GM21529 (cell line): ENCODE measurements around the gene UQCRHL.
A peak's percentile ranks its signal among the peaks of the same experiment; 100 is the strongest.
"Not testable (repeated sequence)": the region's sequence is repeated elsewhere in the genome, so short reads cannot be mapped to it uniquely, and the experiment has no call there.

Experiments
- ATAC-seq: cut with Tn5 transposase; IDR thresholded peaks from one replicate; pipeline ENCODE4 v1.9.1; 2021; ENCODE audit not compliant: unreplicated experiment

Gene UQCRHL

GRCh38 chr1:15807549-15807948 lies at the start of gene UQCRHL:
UQCRHL (minus strand) TSS chr1:15807649; CDS start chr1:15807649, 0 bp downstream.
- ATAC-seq: not testable (repeated sequence)

- ATAC-seq: no peak
Observed at GRCh38 chr1:15856888-15857287, 49.4 kb upstream of the UQCRHL start.

- no peak for ATAC-seq
Observed at GRCh38 chr1:15852828-15853302, 45.4 kb upstream of the UQCRHL start.

GRCh38 chr1:15852036-15852827 lies 44.8 kb upstream of the UQCRHL start:
- ATAC-seq: peak; percentile 30

- no peak for ATAC-seq
Observed at GRCh38 chr1:15851210-15852035, 44.0 kb upstream of the UQCRHL start.

DNA sequence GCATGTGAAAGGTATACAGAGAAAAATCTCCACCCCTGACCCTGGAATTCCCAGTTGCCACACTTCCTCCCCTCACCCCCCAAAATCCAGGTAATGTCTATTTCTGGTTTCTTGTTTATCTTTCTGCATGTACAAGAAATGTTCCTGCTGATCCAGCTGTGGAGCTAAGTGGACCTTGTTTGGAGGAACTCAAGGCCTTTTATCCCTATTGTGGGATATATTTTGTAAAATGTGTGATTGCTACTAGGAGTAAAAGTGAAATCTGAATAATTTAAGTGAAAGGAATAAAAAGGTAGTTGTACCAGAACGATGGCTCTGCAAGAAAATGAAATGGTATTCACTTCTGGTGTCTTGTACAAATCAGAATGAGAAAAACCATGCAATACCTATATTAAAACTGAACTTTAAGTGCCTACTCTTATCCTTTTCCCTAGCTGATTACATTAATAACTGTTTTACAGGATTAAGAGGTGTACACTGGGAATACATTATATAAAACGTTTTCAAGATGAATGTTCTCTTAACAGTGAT lies 43.1 kb upstream of the UQCRHL start:
- no peak for ATAC-seq

DNA sequence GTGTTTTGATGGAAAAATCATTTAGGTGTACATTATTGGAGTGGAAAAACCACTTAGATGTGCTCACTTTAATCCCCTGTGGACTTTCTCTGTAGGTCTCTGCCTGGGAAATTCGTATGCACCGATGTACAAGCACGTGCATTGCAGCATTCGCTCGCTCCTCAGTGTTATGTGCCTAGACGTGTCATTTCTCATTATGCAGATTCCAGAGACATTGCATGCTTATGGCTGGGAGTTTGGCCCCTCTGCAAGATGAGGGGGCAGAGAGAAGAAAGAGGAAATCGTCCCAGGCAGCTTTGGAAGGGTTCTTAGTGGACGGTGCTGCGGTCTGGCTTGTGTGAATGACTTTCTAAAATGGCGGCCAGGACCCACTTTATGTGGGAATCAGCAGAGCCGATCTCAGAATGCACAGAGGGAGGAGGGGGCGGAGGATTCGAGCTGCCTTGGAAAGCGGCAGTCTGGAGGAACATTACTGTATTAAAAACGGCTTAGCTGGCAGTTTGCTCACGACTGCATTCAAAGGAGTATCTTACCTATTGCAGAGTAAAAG lies 42.4 kb upstream of the UQCRHL start:
- ATAC-seq: no peak

DNA sequence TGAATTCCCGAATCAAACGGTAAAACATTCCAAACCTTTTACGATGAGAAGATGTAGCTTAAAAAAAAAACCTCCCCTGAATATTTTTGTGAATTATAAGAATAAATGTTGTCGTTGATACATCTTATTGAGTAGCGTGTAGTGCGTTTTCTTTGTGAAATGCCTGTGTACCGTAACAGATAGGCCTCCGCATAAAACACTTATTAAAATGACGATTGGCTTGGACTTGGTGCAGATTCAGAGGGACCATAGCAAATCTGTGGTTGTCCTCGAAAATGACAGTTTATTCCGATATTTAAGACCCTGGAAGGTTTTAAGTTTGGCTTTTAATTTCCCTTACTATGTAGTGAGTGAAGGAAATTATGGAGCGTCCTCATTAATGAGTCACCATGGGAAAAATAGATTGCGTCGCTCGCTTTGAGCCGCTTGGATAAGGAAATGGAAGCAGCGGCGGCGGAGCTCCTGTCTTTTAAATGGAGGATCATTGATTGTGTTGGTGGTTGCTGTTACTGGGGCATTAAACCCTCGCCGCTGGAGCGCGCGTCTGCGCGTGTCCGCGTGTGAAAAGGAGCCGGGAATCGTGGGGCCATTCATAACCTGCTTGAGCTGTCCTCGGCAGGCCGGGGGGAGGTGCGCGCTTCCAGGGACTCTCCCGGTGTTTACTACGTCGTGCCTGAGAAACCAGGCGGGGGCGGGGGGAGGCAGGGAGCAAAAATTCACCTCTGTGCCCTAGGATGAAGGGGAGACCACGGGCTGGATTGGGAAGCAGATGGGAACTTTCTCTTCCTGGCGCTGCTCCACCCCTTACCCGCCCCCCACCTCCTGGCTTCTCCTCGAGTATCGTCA lies 41.7 kb upstream of the UQCRHL start:
- no peak for ATAC-seq

GRCh38 chr1:15848143-15848928 lies 40.9 kb upstream of the UQCRHL start:
- ATAC-seq: peak; percentile 16

DNA sequence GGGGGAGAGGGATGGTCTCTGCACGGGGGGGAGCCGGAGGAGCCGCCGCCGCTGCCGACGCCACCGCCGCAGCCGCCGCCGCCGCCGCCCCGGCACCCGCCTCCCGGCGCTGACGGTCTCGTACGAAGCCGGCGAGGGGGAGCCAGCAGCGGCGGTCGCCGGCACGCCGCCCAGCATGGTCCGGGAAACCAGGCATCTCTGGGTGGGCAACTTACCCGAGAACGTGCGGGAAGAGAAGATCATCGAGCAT lies 40.4 kb upstream of the UQCRHL start:
- no peak for ATAC-seq

GRCh38 chr1:15847100-15847892 lies 39.8 kb upstream of the UQCRHL start, which contains the start of gene SPEN:
SPEN (plus strand) TSS chr1:15847707; CDS start chr1:15848068, 361 bp downstream.
- peak; percentile 52 for ATAC-seq

DNA sequence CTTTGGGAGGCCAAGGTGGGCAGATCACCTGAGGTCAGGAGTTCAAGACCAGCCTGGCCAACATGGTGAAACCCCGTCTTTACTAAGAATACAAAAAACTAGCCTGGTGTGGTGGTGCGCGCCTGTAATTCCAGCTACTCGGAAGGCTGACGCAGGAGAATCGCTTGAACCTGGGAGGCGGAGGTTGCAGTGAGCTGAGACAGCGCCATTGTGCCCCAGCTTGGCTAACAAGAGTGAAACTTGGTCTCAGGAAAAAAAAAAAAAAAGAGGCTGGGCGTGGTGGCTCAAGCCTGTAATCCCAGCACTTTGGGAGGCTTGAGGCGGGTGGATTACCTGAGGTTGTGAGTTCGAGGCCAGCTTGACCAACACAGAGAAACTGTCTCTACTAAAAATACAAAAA lies 38.6 kb upstream of the UQCRHL start:
- ATAC-seq: not testable (repeated sequence)

DNA sequence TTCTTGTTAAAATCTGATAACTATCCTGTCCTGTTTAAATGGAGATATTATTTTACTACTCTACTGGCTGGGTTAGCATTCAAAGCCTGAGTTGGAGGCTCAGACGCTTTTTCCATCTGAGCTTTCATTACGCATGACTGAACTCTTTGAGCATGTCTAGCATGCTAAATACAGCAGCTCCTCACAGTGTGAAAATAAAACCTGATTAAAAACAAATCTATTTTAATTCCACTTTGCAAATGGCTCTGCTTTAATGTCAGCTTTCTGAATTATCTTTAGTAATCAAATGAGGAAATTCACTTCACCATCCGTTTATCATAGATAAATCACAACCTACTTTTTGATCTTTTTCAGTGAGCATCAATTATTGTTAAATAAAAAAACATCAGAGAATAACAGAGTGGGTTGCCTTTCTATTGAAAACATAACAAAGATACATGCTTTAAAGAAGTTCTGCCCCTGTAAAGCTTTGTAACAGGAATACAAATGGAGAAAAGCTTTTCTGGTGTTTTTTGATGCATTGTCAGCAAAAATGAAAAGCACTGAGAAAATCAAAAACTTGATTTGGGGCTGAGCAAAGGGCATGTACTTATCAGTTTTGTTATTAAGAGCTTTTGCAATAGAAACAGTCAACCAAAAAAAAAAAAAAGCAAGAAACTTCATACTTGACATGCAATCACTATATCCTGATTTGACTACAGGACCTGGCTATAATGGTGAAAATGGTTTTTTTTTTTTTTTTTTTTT lies 36.5 kb upstream of the UQCRHL start:
- no peak for ATAC-seq

GRCh38 chr1:15838721-15839120 lies 31.3 kb upstream of the UQCRHL start:
- ATAC-seq: no peak

DNA sequence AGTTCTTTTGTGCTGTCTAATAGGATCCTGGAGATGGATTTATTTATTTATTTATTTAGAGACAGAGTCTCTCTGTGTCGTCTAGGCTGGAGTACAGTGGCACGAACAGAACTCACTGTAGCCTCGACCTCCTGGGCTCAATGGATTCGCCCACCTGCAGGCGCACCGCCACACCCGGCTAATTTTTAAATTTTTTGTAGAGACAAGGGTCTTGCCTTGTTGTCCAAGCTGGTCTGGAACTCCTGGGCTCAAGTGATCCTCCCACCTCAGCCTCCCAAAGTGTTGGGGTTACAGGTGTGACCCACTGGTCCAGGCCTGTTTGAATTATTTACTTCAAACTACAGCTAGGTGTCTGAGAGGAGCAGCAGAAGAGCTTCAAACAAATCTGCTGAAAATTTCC lies 30.5 kb upstream of the UQCRHL start:
- ATAC-seq: no peak

DNA sequence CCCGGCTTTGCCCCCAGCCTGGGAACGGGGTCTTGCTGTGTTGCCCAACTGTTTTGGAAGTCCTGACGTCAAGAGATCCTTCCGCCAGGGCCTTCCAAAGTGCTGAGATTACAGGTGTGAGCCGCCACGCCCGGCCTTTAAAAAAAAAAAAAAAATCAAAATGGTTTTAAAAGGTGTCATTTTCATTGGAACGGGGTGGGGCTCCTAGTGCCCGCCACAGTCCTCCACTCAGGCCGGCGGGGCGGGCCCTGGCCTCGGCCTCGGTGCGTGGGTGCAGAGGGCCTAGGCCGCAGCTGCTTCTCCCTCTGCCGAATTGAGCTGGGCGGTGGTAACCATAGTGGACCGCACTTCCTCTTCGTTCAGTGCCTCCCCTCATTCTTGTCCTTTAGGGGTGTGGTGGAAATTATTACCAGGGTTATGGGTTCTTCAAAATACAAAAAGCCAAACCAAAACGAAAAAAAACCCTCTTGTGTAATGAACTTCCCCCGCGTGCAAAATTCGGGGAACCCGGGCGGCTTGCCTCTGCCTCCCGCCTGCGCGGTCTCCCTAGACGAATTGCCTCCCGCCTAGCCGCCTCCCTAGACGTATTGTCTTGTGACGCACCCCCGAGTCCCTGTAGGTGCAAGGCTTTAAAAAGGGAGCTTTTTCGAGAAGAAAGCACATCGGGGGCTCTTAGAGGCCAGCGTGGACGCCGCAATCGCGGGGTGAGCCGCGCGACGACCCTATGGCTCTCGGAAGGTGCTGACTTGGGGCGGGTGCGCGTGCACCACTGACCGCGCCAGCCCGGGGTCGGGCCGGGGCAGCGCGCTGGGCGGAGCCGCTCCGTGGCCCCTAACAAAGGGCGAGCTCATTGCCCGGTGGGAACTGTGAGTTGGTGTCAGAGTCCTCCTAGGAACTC lies 29.6 kb upstream of the UQCRHL start:
- ATAC-seq: no peak

DNA sequence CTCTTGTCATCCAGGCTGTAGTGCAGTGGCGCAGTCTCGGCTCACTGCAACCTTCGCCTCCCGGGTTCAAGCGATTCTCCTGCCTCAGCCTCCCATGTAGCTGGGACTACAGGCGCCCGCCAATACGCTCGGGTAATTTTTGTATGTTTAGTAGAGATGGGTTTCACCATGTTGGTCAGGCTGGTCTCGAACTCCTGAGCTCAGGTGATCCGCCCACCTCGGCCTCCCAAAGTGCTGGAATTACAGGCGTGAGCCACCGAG lies 29.0 kb upstream of the UQCRHL start:
- not testable (repeated sequence) for ATAC-seq
